OCI-LY7 (cell line): Measurements from ENCODE around the gene MRGPRE.
"Not testable (repeated sequence)": the region's sequence is repeated elsewhere in the genome, so short reads cannot be mapped to it uniquely, and the experiment has no call there.

Experiments
- EZH2phosphoT487 ChIP-seq: fragments of 200-600 bp; sonication (generic); IDR thresholded peaks from 2 replicates; pipeline ENCODE4 v1.6.1; 2018; ENCODE audit warnings: low read depth, borderline replicate concordance, mild to moderate bottlenecking, mixed run types, antibody characterized with exemption, low read length, moderate library complexity, mixed read lengths
- TF ChIP-seq, protein P1 (sequence below): fragments of 200-600 bp; sonication (generic); conservative IDR thresholded peaks from 2 replicates; pipeline ENCODE4 v1.5.1; 2014; ENCODE audit warnings: mild to moderate bottlenecking, antibody characterized with exemption, low read length, moderate library complexity, mixed read lengths

DNA sequence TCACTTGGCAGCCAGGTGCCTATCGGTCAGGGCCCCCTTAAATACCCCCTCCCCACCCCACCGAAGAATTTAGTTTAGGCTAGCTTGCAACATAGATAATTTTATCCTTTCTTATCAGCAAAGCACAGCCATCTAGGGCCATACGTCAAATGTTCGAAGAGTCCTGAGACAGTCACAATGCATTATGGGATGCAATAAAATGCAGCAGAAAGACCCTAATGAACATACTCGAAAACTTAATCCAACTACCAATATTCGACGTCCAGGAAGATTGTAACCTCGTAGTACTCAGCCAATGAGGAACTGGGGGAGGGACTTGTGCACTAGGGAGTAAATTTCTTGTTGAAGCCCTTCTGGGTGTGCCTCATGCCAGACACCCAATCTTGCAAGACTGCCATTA lies 29.6 kb upstream of the MRGPRE start:
- TF ChIP-seq, protein P1, sequence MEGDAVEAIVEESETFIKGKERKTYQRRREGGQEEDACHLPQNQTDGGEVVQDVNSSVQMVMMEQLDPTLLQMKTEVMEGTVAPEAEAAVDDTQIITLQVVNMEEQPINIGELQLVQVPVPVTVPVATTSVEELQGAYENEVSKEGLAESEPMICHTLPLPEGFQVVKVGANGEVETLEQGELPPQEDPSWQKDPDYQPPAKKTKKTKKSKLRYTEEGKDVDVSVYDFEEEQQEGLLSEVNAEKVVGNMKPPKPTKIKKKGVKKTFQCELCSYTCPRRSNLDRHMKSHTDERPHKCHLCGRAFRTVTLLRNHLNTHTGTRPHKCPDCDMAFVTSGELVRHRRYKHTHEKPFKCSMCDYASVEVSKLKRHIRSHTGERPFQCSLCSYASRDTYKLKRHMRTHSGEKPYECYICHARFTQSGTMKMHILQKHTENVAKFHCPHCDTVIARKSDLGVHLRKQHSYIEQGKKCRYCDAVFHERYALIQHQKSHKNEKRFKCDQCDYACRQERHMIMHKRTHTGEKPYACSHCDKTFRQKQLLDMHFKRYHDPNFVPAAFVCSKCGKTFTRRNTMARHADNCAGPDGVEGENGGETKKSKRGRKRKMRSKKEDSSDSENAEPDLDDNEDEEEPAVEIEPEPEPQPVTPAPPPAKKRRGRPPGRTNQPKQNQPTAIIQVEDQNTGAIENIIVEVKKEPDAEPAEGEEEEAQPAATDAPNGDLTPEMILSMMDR = not testable (repeated sequence)
- not testable (repeated sequence) for TF ChIP-seq EZH2phosphoT487
